ENCODE results near the gene ELP2.

GRCh38 chr18:36160959-36161371, 31.3 kb downstream of the ELP2 start:
- TF ChIP-seq, protein P1, sequence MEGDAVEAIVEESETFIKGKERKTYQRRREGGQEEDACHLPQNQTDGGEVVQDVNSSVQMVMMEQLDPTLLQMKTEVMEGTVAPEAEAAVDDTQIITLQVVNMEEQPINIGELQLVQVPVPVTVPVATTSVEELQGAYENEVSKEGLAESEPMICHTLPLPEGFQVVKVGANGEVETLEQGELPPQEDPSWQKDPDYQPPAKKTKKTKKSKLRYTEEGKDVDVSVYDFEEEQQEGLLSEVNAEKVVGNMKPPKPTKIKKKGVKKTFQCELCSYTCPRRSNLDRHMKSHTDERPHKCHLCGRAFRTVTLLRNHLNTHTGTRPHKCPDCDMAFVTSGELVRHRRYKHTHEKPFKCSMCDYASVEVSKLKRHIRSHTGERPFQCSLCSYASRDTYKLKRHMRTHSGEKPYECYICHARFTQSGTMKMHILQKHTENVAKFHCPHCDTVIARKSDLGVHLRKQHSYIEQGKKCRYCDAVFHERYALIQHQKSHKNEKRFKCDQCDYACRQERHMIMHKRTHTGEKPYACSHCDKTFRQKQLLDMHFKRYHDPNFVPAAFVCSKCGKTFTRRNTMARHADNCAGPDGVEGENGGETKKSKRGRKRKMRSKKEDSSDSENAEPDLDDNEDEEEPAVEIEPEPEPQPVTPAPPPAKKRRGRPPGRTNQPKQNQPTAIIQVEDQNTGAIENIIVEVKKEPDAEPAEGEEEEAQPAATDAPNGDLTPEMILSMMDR (IDR thresholded peaks at IDR 0.05) = no peak
- no peak for TF ChIP-seq POLR2AphosphoS5 (IDR thresholded peaks at IDR 0.05)

Measured in suprapubic skin (tissue), 3 donors.